Right lung (tissue), 5 donors: ENCODE measurements around the gene BCL6B. TPM values are rescaled to one million over a fixed set of nuclear protein-coding genes. Genes with fewer than 3 reads are reported as not detected.
A peak's percentile ranks its signal among the peaks of the same experiment; 100 is the strongest.
"Not testable (repeated sequence)": the region's sequence is repeated elsewhere in the genome, so short reads cannot be mapped to it uniquely, and the experiment has no call there.

Experiments
- DNase-seq, 2 donors: peaks; one replicate each; pipeline ENCODE4 v3.0.0-alpha.2; 2013
- polyA plus RNA-seq, 5 donors: library from polyadenylated mRNA; unstranded; fragments of 120-200 nt; gene quantifications; one replicate each; pipeline versions ENCODE4 v1.2.1 to v1.2.3, GENCODE V29; 2013; ENCODE audit warnings: inconsistent platforms in 1 of 5, low replicate concordance in 1 of 5; ENCODE audit not compliant: insufficient read length in 5 of 5, insufficient read depth in 1 of 5

The BCL6B gene
- polyA plus RNA-seq, 5 donors: 29.2 to 43.3 (median 37.3) TPM

- DNase-seq: no peak
Observed at GRCh38 chr17:7025245-7025644, 2.4 kb downstream of the BCL6B start.

- DNase-seq: no peak
Observed at GRCh38 chr17:7026471-7027115, 3.7 kb downstream of the BCL6B start.

GRCh38 chr17:7027335-7027734, 4.5 kb downstream of the BCL6B start:
- DNase-seq: no peak

- no peak for DNase-seq
Observed at GRCh38 chr17:7029096-7029495, 6.2 kb downstream of the BCL6B start.

GRCh38 chr17:7029659-7030058, 6.8 kb downstream of the BCL6B start:
- DNase-seq: no peak

GRCh38 chr17:7034955-7035590, 12.2 kb downstream of the BCL6B start:
- DNase-seq: no peak

GRCh38 chr17:7035591-7036368, 12.9 kb downstream of the BCL6B start, which contains the start of gene SLC16A13:
TSS of gene SLC16A13 (plus strand) at chr17:7036015. CDS start at chr17:7036383, 368 bp downstream.
- DNase-seq: peak; percentile 90 to 93

GRCh38 chr17:7038025-7038862, 15.4 kb downstream of the BCL6B start:
- DNase-seq: no peak

- no peak for DNase-seq
Observed at GRCh38 chr17:7039832-7040231, 17.0 kb downstream of the BCL6B start.

GRCh38 chr17:7041607-7042500, 19.0 kb downstream of the BCL6B start:
- no peak for DNase-seq

GRCh38 chr17:7042501-7043181, 19.8 kb downstream of the BCL6B start:
- no peak for DNase-seq

- no peak for DNase-seq
Observed at GRCh38 chr17:7043182-7043496, 20.3 kb downstream of the BCL6B start.

GRCh38 chr17:7043497-7044198, 20.8 kb downstream of the BCL6B start, which contains the start of gene SLC16A11:
TSS of gene SLC16A11 (minus strand) at chr17:7044092. CDS start at chr17:7043513, 579 bp downstream.
- DNase-seq: no peak

- peak in 1 of 2 donors; percentile 72 for DNase-seq
Observed at GRCh38 chr17:7045492-7046126, 22.8 kb downstream of the BCL6B start.

- DNase-seq: no peak
Observed at GRCh38 chr17:7046127-7046724, 23.4 kb downstream of the BCL6B start.

- DNase-seq: not testable (repeated sequence)
Observed at GRCh38 chr17:7046725-7047397, 24.0 kb downstream of the BCL6B start.

- no peak for DNase-seq
Observed at GRCh38 chr17:7047566-7047965, 24.7 kb downstream of the BCL6B start.

- DNase-seq: no peak
Observed at GRCh38 chr17:7048968-7049367, 26.1 kb downstream of the BCL6B start.
